ENCODE measurements around the gene UNC13C.

Gene UNC13C

GRCh38 chr15:54571576-54571975 lies 593.3 kb downstream of the UNC13C start:
- DNase-seq (ENCODE audit: low read depth) = no peak

GRCh38 chr15:54575586-54575985 lies 597.3 kb downstream of the UNC13C start:
- DNase-seq (ENCODE audit: low read depth) = no peak

DNA sequence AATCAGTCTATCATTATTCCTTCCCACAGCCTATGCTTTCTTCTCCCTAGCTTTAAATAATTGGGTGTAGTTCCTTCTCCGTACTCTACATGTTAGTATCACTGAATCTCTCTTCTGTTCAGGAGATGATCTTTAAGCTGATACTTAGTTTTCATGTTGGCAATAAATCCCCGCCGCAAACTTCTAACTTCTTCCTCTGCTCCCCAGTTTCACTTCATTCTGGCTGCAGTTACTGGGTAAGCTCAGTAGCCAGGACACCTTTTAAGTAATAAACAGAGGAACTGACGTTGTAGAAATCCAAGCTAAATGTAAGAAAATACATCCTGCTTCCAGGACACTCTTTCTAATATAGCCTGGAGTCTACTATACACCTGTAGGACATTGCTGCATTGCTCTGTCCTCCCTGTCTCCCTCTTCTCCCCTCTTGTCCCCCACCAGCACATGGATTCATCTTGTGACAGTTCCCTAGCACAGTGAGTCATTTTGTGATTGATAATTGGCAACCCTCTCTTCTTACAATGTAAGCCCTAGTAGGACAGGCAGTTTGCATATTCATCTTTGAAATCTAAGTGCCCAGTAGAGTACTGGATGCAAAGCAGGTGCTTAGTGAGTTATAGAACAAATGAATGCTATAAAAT lies 598.2 kb downstream of the UNC13C start:
- no peak for DNase-seq (ENCODE audit: low read depth)

- DNase-seq (ENCODE audit: low read depth) = no peak
Observed at GRCh38 chr15:54577476-54578250, 599.4 kb downstream of the UNC13C start.

- no peak for DNase-seq (ENCODE audit: low read depth)
Observed at GRCh38 chr15:54579855-54580254, 601.6 kb downstream of the UNC13C start.

DNA sequence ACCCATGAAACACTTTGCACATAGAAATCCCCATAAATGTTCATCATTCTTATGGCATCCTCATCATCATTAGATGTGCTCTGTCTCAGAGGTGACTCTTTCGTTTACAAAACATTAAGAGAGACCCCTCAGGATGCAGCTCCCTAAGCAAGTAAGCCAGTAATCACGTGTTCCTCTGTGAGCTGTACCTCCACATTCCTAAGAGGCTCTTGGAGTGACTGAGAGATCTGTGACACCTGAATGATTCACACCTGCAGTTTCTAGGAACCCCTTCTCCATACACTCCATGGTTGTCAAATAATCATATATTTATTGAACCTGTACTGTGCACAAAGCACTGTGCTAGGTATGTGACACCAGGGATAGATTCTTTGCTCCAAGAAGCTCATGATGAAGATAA lies 602.4 kb downstream of the UNC13C start:
- DNase-seq (ENCODE audit: low read depth) = no peak

GRCh38 chr15:54582863-54583643 lies 604.8 kb downstream of the UNC13C start:
- DNase-seq (ENCODE audit: low read depth) = no peak

DNA sequence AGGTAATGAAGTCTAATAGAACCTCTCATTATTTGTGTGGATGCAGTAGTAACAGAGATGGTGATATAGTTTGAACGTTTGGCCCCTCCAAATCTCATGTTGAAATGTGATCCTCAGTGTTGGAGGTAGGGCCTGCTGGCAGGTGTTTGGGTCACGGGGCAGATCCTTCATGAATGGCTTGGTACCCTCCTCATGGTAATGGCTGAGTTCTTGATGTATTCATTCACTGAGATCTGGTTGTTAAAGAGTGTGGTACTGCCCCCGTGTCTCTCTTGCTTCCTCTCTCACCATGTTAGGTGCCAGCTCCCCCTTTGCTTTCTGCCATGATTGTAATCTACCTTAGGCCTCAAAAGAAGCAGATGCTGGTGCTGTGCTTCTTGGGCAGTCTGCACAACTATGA lies 606.8 kb downstream of the UNC13C start:
- DNase-seq (ENCODE audit: low read depth) = no peak

GRCh38 chr15:54594115-54594514 lies 615.9 kb downstream of the UNC13C start:
- DNase-seq (ENCODE audit: low read depth) = no peak

- DNase-seq (ENCODE audit: low read depth) = no peak
Observed at GRCh38 chr15:54599386-54599785, 621.1 kb downstream of the UNC13C start.

DNA sequence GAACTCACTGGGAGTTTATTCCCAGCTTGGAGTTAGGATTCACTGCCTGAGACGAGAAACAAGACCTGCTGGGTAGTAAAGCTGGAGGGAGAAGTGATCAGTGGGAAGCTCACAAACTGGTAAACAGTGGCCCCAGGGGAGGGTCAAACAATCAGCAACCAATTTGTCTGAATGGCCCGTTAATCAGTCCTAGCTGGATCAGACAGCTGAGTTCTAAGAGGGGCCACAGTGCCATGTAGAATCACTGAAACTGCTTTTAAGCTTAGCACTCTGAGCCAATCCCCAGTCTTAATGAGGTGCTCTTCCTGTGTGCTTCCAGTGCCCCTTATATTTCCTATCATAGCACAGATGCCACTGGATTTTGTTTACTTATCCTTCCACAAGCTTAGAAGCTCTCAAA lies 626.8 kb downstream of the UNC13C start:
- no peak for DNase-seq (ENCODE audit: low read depth)

DNA sequence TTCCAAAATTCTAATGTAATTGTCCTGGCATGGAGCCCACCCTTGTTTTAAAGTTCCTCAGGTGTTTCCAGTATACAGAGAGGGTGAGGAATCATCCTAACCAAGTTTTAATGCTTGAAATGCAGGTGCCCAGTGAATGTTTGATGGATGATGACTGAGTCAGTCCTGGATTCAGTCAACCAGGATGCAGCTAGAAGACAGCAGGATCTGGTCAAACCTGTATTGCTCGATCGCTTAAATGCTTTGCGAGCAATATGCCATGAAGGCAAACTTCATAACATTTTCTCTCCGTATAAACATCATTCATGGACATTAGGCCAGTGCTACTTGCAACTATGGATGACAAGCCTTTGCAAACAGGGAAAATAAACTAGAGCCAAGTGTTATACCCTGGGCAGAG lies 627.3 kb downstream of the UNC13C start:
- DNase-seq (ENCODE audit: low read depth) = no peak

DNA sequence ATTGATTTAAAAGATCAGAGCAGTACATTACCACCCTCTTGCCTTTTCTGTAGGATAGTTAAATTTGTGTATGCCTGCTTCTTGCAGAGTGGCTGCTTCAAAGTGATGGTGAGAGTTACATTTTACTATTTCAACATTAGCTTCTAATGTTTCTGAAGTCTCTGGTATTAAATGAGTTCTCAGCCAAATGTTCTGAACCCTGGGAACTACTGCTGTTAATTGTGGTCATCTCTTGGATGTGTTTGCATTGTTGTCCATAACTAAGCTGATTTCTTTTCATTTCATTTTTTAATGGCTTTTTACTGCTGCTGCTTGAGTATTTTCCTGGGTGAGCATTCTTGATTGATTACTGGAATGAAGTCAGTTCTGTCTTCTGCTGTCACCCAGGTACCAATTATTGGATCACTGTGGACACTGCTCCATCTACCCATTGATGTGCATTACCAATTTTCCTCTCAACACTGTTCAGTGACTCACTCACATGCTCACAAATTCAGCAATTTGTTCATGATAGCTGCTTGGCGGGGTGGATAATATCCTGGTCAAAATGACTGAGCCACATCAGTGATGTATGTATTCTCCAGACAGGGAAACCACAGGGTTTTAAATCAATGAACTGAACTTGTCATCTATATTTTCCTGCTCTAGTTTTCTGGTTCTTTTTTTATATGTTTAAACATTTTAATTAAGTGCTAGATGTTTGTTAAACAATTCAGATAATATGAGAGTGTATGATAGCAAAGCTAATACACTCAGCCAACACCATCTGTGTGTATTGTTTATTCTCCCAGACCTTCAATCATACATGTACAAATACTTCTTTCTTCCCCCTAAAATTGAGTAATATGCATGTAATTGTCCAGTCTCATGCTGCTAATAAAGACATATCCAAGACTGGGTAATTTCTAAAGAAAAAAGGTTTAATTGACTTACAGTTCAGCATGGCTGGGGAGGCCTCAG lies 630.9 kb downstream of the UNC13C start:
- no peak for DNase-seq (ENCODE audit: low read depth)

- no peak for DNase-seq (ENCODE audit: low read depth)
Observed at GRCh38 chr15:54618120-54618519, 639.9 kb downstream of the UNC13C start.

DNA sequence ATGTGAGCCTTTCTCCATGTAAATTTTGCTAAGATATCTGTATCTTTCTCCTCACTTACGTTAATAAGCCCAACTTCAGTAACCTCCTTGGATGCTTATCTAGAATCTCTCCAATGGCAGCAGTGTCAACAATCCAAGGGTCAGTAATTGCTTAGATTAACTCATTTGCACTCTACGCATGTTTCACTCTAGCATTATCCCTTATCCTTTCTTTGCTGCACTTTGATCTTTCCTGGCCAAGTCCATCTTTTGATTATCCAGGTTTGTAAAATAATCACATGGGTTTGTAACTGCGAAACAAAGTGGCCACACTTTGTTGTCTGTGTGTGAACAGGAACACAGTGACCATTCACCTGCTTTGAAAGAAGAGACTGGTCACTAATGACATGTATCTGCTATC lies 640.9 kb downstream of the UNC13C start:
- no peak for DNase-seq (ENCODE audit: low read depth)

- DNase-seq (ENCODE audit: low read depth) = no peak
Observed at GRCh38 chr15:54620916-54621315, 642.7 kb downstream of the UNC13C start.

- no peak for DNase-seq (ENCODE audit: low read depth)
Observed at GRCh38 chr15:54636147-54636546, 657.9 kb downstream of the UNC13C start.

GRCh38 chr15:54638666-54639065 lies 660.4 kb downstream of the UNC13C start:
- no peak for DNase-seq (ENCODE audit: low read depth)

DNA sequence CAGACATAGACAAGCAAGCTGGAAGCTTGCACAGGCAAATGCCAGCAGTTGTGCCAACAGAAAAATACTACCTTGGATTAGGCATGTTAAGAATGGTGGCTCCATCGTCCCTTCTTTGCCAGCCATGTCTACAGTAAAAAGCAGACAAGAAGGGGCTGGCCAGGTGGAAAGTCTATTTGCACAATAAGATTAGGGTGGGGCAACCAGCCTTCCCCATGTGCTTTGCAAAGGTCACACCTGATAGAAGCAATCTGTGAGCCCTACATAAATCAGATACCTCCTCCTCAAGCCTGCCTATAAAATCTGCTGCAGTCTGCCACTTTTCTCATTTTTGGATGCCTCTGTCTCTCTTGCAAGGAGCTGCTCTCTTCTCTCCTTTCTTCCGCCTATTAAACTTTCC lies 662.6 kb downstream of the UNC13C start:
- DNase-seq (ENCODE audit: low read depth) = no peak

DNA sequence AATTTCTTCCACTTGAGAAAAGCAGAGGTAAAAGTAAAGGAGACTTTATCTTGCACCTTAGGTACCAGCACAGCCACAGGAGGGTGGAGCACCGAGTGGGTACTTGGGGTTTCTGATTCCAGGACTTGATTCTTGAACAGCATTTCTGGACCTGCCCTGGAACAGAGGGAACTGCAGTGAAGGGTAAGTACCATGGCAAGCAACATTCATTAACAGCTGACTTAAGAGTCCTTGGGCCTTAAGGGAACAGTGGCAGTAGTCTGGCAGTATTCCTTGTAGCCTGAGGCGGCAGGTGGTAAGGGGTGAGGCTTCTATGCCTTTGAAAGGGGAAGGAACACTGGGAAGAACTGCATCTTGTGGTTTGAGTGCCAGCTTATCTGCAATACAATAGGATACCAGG lies 666.6 kb downstream of the UNC13C start:
- no peak for DNase-seq (ENCODE audit: low read depth)

GRCh38 chr15:54659646-54660045 lies 681.4 kb downstream of the UNC13C start:
- no peak for DNase-seq (ENCODE audit: low read depth)

GRCh38 chr15:54660356-54660755 lies 682.1 kb downstream of the UNC13C start:
- no peak for DNase-seq (ENCODE audit: low read depth)
